Measurements from ENCODE around the gene F2RL1. TPM values are rescaled to one million over a fixed set of nuclear protein-coding genes. Genes with fewer than 3 reads are reported as not detected.

Gene F2RL1
- total RNA-seq, 2 donors from 2014 or later: 4.9 to 7.8 TPM

DNA sequence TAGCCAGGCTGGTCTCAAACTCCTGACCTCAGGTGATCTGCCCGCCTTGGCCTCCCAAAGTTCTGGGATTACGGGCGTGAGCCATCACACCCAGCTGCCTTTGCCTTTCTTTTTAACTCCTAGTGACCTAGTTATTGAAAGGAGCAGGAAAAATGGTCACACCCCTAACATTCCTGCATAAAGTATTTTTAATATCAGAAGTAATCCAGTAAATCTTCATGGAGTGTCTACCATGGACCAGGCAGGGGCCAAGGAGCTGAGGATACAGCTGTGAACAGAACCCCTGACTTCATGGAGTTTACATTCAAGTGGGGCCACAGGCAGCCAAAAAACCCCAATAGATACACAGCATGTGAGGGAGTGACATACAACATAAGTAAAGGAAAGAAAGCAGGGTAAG is 18.3 kb upstream of the F2RL1 start:
- no peak for DNase-seq (ENCODE audit: low spot score)
- intact Hi-C loops (cut with DNase I): no loop called here
- Histone ChIP-seq H3K27me3 (replicated peaks; ENCODE audit: insufficient read depth) (no peaks in the 10 kb centered on the region), H3K9me3 (no peaks in the 10 kb centered on the region), H3K27ac (no peak overlapping the region), H3K4me1 (replicated peaks) (no peaks in the 10 kb centered on the region), H3K36me3 (no peaks in the 10 kb centered on the region), H3K4me3 (no peak overlapping the region)
- WGBS: 92% methylated on average over 3 of the region's 3 CpGs
- TF ChIP-seq POLR2A (IDR thresholded peaks at IDR 0.05) (no peak), POLR2AphosphoS5 (IDR thresholded peaks at IDR 0.05) (no peak)
- TF ChIP-seq, protein P1, sequence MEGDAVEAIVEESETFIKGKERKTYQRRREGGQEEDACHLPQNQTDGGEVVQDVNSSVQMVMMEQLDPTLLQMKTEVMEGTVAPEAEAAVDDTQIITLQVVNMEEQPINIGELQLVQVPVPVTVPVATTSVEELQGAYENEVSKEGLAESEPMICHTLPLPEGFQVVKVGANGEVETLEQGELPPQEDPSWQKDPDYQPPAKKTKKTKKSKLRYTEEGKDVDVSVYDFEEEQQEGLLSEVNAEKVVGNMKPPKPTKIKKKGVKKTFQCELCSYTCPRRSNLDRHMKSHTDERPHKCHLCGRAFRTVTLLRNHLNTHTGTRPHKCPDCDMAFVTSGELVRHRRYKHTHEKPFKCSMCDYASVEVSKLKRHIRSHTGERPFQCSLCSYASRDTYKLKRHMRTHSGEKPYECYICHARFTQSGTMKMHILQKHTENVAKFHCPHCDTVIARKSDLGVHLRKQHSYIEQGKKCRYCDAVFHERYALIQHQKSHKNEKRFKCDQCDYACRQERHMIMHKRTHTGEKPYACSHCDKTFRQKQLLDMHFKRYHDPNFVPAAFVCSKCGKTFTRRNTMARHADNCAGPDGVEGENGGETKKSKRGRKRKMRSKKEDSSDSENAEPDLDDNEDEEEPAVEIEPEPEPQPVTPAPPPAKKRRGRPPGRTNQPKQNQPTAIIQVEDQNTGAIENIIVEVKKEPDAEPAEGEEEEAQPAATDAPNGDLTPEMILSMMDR (IDR thresholded peaks at IDR 0.05): no peak

GRCh38 chr5:76801159-76801802 is 17.5 kb upstream of the F2RL1 start:
- no peak for DNase-seq (ENCODE audit: low spot score)
- H3K27me3 ChIP-seq (replicated peaks; ENCODE audit: insufficient read depth): no peaks in the 10 kb centered on the region
- H3K9me3 ChIP-seq: no peaks in the 10 kb centered on the region
- no peaks in the 10 kb centered on the region for H3K36me3 ChIP-seq
- H3K4me3 ChIP-seq: no peak overlapping the region
- WGBS: 51% methylated on average over 4 of the region's 4 CpGs
- H3K4me1 ChIP-seq (replicated peaks): no peaks in the 10 kb centered on the region
- H3K27ac ChIP-seq: no peak overlapping the region
- no peak for TF ChIP-seq POLR2A (IDR thresholded peaks at IDR 0.05)
- TF ChIP-seq POLR2AphosphoS5 (IDR thresholded peaks at IDR 0.05): no peak
- TF ChIP-seq, protein P1 (IDR thresholded peaks at IDR 0.05): no peak
- intact Hi-C loops (cut with DNase I): no loop called here

DNA sequence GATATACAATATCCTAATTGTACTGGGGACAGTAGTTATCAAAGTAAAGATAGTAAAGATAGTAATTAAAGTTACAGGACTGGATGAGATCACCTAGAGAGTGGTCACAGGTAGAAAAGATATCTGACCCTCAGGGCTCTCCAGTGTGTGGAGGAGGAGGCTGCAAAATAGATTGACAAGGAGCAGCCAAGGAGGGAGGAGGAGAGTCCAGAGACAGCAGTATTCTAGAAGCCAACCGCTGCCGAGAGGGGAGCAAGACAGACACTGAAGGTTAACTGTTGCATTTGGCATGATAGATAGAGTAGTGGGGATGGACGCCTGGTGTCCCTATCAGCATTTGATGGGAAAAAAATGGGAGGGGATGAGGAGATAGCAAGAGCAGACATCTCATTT is 17.0 kb upstream of the F2RL1 start:
- H3K4me1 ChIP-seq (replicated peaks): no peaks in the 10 kb centered on the region
- no peaks in the 10 kb centered on the region for H3K36me3 ChIP-seq
- no peak for TF ChIP-seq POLR2A (IDR thresholded peaks at IDR 0.05)
- no peak for TF ChIP-seq POLR2AphosphoS5 (IDR thresholded peaks at IDR 0.05)
- TF ChIP-seq, protein P1 (IDR thresholded peaks at IDR 0.05): no peak
- H3K27ac ChIP-seq: no peak overlapping the region
- no peaks in the 10 kb centered on the region for H3K27me3 ChIP-seq (replicated peaks; ENCODE audit: insufficient read depth)
- DNase-seq (ENCODE audit: low spot score): no peak
- H3K4me3 ChIP-seq: no peak overlapping the region
- WGBS: 81% methylated on average over 3 of the region's 3 CpGs
- H3K9me3 ChIP-seq: no peaks in the 10 kb centered on the region
- intact Hi-C loops (cut with DNase I): no loop called here

- H3K27ac ChIP-seq: no peak overlapping the region
- 86% methylated on average over 8 of the region's 8 CpGs for WGBS
- DNase-seq (ENCODE audit: low spot score): no peak
- intact Hi-C loops (cut with DNase I): no loop called here
- no peaks in the 10 kb centered on the region for H3K4me1 ChIP-seq (replicated peaks)
- H3K9me3 ChIP-seq: no peaks in the 10 kb centered on the region
- H3K4me3 ChIP-seq: no peak overlapping the region
- H3K27me3 ChIP-seq (replicated peaks; ENCODE audit: insufficient read depth): no peaks in the 10 kb centered on the region
- no peaks in the 10 kb centered on the region for H3K36me3 ChIP-seq
- no peak for TF ChIP-seq POLR2AphosphoS5 (IDR thresholded peaks at IDR 0.05)
- TF ChIP-seq, protein P1 (IDR thresholded peaks at IDR 0.05): no peak
- TF ChIP-seq POLR2A (IDR thresholded peaks at IDR 0.05): no peak
Measured at GRCh38 chr5:76804266-76804665, 14.6 kb upstream of the F2RL1 start.

DNA sequence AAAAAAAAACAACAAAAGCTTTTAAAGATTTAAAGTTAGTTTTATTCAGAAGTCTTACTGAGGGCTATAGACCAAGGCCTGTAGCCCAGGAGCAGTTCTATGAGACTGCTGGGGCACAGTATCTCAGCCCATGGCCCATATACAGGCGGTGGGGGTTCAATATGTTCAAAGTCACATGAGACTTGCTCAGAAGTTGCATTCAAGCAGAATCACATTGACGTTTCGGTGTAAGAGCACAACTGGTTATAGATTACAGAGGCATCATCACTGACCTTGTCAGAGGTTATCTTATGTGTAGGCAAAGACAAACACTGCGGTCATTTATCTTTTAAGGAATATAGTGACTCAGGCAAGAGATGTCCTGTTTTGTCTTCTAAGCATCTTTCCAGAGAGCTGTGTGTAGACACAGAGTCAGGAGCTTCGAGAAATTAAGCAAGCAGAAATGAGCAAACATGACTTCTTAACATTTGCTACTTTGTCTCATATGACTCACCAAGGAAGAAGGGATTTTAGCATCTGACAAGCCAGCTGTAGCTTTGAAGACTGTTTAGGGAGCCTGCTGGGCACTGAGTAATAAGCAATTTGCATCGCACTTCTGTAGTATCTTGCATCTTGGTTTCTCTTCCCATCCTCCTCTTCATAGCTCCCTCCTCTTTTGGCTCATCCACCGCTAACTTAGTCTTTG is 12.9 kb upstream of the F2RL1 start:
- 69% methylated on average over 7 of the region's 7 CpGs for WGBS
- Histone ChIP-seq H3K4me1 (replicated peaks) (no peaks in the 10 kb centered on the region), H3K27ac (no peak overlapping the region)

More for the DNA sequence above, 12.9 kb upstream of the F2RL1 start:
- Histone ChIP-seq H3K36me3 (no peaks in the 10 kb centered on the region), H3K9me3 (no peaks in the 10 kb centered on the region), H3K27me3 (replicated peaks; ENCODE audit: insufficient read depth) (no peaks in the 10 kb centered on the region), H3K4me3 (no peak overlapping the region)
- TF ChIP-seq, protein P1 (IDR thresholded peaks at IDR 0.05): no peak
- no peak for TF ChIP-seq POLR2AphosphoS5 (IDR thresholded peaks at IDR 0.05)
- TF ChIP-seq POLR2A (IDR thresholded peaks at IDR 0.05): no peak
- intact Hi-C loops (cut with DNase I): no loop called here
- no peak for DNase-seq (ENCODE audit: low spot score)

Measured in prostate gland (tissue), 2 donors.